ENCODE data around the gene NMBR.
"Not testable (repeated sequence)": the region's sequence is repeated elsewhere in the genome, so short reads cannot be mapped to it uniquely, and the experiment has no call there.

Gene NMBR

GRCh38 chr6:142154336-142154735, 7.4 kb upstream of the NMBR start:
- no peak for DNase-seq

DNA sequence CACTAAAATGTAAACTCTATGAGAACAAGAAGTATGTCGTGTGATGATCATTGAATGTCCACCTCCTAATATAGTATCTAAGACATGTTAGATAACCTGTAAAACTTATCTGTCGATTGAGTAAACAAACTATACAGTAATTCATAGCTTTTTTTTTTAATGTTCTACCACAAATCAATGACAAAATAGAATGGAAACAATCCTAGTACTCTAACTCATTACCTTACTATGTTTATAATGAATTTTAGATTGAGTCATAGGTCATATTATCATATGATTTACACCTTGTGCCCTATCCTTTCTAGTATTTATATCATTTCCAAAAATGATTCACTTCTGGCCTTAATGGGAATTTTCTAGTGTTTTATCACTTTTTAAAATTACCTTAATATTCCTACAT, 6.3 kb upstream of the NMBR start:
- no peak for DNase-seq

DNA sequence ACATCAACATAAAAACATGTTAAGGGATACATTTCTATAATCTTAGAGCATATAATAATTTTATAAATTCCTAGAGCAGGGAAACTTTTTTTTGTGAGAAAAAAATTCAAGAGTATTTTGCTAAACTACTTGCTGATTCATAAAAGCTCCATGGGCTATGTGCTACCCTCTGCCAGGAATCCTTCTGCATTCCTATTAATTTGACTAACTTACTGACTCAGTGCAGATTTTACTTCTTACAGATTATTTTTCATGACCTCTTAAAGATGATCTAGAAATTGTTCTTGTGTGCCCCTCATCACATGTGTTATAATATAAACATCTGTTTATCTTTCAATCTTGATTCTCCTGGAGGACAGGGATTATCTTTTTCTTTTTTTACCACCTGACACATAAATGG, 5.8 kb upstream of the NMBR start:
- peak; percentile 74 for DNase-seq

DNA sequence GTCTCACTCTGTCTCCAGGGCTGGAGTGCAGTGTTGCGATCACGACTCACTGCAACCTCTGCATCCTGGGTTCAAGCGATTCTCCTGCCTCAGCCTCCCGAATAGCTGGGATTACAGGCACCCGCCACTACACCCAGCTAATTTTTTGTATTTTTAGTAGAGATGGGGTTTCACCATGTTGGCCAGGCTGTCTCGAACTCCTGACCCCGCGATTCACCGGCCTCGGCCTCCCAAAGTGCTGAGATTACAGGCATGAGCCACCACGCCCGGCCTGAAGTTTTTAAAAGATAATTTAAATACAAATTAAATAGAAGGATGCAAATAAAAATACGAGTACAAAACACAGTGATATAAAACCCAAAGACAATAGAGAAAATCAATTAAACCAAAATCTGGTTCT, 5.4 kb downstream of the NMBR start:
- not testable (repeated sequence) for DNase-seq

DNA sequence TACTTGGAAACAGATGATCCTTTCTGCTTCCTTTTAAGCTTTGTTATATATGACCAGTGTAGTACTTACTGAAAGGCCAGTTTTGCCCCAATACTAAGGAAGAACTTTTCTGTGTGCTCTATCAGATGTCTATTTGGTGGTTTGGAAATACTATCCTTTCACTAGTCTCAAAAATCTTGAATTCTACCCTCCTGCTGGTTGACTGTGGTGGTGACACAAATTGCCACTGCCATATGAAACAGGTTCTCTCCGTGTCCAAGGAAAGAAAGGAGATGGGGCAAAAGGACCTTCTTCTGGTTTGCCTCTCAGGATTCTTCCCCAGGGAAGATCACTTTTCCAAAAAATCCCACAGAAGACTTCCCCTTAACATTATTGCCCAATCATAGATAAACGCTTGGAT, 8.0 kb downstream of the NMBR start:
- no peak for DNase-seq

DNA sequence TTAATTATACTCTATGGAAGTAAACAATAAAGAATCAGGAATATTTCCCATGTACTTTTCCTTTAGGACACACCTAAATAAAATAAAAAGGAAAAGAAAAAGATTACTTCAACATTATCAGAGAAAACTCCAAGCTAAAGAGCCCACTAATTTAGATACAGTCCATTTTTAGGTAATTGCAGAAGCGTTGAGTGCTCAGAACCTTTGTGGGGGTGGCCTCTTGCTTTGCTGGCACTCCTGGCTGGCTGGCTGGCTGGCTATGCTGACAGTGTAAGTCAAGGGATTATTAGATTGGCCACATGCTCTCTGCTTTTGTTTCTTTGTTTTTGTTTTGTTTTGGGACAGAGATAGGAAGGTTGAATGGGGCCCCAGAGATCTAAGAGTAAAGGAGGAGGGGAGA, 14.3 kb downstream of the NMBR start, which contains the start of gene GJE1:
GJE1 (plus strand) TSS at position 301 of the 400 bp plus-strand sequence. CDS start 234 bp downstream, outside the sequence.
- DNase-seq = no peak

DNA sequence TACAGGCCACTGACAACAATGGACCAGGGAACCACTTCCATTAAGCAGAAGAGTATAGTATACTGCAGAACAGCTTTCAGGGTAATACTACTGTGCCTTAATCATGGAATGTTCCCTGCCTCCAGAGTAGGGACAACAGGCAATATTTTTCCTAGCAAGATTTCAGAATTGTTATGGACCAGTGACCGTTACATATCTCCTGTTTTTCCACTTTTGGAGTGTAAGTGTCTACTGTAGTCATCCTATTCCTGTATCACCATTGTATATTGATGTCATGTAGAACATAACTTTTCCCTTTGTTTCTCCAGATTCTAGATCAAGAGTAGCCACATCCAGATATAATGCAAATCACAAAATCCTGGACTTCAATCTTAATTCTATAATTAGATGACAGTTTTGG, 16.1 kb downstream of the NMBR start:
- no peak for DNase-seq

- no peak for DNase-seq
Observed at GRCh38 chr6:142121342-142121741, 25.6 kb downstream of the NMBR start.

GRCh38 chr6:142118925-142119324, 28.0 kb downstream of the NMBR start:
- DNase-seq = no peak

DNA sequence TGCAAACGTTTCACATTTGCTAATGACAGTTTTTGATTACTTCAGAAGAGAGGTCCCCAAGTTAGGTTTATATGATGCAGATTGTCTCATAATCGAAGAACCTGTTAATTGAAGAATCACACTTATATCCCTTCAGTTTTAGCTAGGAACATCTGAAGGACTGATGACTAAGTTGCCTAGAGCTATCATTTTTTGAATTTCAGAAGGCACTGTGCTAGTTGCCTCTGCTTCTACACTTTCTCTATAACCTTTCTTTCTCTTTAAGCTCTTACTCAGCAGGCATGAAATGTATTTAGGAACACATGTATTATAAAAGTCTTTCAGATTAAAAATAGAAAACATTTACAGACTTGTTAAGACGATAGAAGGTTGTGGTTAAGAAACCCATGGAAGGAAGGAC, 28.6 kb downstream of the NMBR start:
- DNase-seq = no peak

DNA sequence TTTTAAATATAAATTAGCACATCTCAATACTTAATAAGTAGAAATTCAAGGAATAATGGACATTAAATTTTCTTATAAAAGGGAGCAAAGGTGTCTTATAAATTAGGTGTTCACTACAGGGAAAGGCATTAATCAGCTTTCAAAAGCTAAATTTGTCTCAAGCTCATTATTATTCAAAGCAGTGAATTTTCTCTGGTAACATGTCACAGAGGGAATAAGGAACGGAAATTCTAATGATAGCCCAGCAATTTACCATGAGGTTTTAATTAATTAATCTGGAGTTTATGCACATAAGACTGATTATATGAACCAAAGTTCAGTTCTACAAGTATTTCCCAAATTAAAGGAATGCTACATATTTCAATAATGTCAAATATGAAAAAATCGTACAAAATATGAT, 29.6 kb downstream of the NMBR start:
- DNase-seq = no peak

DNA sequence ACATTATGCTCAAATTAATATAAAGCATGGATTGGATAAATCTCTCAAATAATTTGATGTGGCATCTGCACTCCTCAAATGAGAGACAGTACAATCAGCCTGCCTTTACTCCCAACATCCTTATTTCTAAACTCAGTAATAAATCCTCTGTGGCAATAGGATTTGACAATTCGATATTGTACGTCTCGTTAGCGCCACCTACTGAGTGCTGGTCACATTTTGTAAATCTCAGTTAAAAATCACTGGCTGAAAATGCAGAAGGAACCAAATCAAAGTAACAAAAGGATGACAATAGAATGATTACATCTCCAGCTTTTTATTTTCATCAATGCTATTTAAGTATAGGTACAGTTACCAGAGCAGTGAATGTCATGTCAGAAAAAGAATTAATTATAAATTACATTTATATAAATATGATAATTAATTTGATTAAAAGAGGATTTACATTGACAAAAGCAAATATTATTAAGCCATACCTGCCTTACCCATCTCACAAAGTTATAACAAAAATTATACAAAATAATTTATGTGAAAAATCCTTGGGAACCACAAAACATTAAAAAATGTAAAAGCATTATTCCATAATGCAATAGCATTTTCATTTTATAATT, 34.4 kb downstream of the NMBR start:
- DNase-seq = peak; percentile 71

DNA sequence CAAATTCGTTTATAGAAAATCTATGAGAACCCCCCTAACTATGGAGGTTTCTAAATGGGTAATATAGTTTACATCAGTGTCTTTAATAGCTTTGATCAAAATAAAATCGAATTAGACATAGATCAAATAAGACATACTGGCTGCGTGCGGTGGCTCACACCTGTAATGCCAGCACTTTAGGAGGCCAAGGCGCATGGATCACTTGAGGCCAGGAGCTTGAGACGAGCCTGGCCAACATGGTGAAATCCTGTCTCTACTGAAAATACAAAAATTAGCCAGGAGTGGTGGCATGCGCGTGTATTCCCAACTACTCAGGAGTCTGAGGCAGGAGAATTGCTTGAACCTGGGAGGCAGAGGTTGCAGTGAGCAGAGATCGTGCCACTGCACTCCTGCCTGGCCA, 36.1 kb downstream of the NMBR start:
- not testable (repeated sequence) for DNase-seq

DNA sequence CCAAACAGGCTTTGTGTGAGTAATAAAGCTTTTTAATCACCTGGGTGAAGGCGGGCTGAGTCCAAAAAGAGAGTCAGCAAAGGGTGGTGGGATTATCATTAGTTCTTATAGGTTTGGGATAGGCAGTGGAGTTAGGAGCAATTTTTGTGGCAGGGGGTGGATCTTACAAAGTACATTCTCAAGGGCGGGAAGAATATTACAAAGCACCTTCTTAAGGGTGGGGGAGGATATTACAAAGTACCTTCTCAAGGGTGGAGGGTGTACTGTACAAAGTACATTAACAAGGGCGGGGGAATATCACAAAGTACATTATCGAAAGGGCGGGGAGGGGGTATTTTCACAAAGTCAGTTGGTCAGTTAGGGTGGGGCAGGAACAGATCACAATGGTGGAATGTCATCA, 42.1 kb downstream of the NMBR start:
- not testable (repeated sequence) for DNase-seq

- peak; percentile 55 for DNase-seq
Observed at GRCh38 chr6:142088858-142089216, 58.1 kb downstream of the NMBR start.

DNA sequence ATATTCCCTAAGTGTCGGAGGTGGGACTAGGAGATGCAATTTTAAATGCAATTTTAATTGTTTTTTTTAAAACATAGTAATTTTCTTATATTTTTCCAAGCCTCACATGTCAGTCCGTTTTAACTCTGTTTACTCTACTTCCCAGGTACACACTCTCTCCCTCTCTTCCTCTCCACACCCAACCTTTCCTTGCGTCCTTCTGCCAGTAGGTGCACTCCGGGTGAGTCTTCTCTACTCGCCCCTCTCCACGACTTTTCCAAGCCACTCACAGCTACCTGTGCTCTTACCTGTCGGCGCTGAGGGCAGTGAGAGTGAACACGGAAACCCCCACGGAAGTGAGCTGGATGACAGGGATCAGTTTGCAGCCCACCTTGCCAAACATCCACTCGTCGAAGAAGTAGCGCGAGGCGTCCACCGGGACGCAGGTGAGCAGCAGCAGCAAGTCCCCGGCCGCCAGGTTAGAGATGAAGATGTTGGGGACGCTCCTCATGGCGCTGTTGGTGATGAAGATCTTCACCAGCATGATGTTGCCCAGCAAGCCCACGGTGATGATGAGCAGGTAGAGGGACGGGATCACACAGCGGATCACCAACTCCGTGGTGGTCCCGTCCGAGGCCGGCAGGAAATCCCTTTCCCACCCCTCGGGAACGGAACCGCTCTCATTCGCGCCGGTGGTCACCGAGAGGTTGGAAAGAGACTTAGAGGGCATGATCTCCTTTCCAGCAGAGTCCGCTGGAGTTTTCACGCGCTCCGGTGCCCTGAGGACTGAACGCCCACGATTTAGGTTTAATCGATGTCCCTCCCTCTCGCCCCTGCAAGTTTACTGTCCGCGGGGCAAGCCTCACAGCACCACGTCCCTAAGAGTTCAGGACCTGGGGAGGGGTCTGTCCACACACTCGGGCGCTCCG, 58.7 kb downstream of the NMBR start:
- no peak for DNase-seq

DNA sequence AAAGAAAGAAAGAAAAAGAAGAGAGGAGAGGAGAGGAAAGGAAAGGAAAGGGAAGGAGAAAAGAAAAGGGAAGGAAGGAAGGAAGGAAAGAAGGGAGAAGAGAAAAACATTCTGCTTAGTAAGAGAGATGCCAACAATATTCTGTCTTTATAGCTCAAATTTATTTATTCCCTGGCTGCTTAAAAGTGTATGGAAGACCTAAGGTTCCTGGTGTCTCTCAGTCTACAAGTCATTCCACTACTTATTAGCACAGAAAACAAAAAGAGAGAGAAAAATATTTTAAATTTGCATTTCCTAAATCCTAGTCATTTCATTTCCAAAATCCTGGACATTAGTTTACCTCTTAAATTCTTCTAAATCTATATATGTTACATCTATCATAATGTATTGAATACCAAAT, 67.8 kb downstream of the NMBR start:
- DNase-seq = no peak

DNA sequence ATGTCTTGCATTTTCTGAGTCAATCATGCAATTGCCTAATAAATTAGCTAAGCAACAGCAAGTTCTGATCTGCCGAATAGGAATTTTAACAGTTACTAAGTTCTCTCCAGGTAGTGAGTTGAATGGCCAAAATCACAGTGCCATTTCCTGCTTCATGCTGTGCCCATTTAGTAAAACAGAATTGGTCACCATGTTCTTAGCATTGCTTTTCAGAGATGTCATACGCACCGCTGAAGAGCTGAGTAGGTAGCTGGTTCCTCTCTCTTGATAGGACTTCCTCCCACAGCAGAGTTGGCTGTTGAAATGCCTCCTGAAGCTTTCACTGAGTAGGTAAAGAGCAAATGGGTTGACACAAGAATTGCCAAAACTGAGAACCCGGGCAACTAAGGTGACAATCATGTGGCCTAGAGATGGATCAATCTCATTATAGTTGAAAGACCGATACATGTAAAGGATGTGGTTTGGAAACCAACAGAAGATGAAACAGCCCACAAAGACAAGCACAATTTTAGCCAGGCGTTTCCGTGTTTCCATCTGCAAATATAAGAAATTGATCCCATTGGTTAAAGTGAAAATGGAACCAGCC, 71.3 kb downstream of the NMBR start:
- DNase-seq = no peak

- DNase-seq = no peak
Observed at GRCh38 chr6:142074516-142074915, 72.4 kb downstream of the NMBR start.

DNA sequence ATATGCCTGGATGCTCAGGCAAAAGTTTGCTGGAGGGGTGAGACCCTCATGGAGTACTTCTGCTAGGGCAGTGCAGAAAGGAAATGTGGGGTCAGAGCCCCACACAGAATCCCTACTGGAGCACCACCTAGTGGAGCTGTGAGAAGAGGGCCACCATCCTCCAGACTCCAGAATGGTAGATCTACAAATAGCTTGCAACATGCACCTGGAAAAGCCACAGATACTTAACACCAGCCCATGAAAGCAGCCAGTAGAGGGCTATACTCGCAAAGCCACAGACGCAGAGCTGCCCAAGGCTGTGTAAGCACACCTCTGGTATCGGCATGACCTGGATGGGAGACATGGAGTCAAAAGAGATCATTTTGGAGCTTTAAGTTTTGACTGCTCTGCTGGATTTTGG, 74.9 kb downstream of the NMBR start:
- no peak for DNase-seq

DNA sequence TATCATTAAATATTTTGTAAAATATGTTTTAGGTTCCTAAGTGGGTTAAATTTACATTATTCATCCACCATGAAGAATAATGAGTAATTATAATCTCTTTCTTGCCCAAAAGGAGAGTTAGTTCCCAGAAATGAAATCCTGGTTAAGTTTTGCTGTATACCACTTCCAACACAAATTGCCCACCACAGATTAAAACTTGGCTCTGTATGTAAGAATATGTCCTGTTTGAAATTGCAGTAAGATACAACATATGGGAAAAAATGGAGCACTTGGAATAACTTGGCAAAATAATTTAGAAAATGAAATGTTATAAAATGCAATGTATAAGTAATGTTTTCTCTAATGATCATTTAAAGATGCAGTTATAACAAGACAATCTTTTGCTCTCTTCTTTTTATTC, 78.5 kb downstream of the NMBR start:
- DNase-seq = no peak

DNA sequence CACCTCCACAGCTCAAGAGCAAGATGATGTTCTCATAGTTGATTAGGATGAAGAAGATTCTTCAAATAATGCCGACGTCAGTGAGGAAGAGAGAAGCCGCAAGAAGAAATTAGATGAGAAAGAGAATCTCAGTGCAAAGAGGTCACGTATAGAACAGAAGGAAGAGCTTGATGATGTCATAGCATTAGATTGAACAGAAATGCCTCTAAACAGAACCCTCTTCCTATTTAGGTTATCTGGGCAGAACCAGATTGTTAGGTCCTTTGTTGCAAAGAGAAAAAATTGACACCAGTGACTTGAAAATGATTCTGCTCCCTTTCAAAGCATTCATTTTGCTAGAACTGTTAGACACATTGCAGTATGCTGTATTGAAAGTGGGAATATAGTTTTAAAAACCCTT, 84.1 kb downstream of the NMBR start:
- DNase-seq = not testable (repeated sequence)

- DNase-seq = peak; percentile 56
Observed at GRCh38 chr6:142058551-142059290, 88.2 kb downstream of the NMBR start.

Data from fibroblast of skin of abdomen (primary cell).